Measurements from ENCODE around the gene TRABD2B.

The TRABD2B gene

DNA sequence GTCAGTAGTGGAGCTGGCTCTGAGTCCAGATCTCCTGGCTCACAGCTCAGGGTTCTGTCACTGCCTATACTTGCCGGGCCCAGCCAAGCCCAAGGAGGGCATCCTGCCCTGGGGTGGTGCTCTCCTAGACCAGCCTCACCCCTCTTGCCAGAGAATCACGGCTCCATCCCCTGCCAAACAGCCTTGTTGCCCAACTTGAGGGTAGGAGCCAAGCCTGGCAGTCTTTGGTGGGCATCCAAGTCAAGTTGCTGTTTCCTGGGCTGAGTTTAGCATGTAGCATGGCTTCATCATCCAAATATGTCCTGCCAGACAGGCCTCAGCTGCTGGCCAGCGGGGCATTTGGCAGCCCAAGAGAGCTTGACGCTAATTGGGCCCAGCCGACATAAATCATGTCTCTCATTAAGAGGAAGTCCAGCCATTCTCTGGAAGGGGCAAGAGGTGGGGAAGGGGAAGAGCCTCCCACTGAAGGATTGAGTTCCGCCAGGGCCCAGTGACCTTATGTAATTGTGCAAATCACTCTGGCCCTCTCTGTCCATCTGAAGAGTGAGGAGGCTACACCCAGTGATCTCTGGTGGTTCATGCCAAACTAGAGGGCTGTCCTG is 22.6 kb upstream of the TRABD2B start:
- no peak for DNase-seq

DNA sequence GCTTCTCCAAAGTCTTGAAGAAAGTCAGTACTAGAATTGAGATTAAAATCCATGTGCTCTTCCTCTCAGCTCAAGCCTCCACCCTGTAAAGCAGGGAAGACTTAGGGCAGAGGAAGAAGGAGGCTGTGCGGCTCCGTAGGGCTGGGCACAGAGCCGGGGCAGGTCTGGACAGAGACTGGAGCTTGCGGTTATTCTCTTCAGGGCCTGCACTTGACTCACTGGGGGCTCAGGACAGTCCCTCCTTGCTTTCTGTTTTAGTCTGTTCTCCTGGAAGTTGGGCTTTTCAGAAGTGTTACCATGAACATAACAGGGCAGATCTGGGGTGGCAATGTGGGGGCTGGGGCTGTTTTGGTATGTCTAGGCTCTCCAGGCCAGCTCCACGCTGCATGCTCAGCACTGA is 21.6 kb upstream of the TRABD2B start:
- DNase-seq = no peak

DNA sequence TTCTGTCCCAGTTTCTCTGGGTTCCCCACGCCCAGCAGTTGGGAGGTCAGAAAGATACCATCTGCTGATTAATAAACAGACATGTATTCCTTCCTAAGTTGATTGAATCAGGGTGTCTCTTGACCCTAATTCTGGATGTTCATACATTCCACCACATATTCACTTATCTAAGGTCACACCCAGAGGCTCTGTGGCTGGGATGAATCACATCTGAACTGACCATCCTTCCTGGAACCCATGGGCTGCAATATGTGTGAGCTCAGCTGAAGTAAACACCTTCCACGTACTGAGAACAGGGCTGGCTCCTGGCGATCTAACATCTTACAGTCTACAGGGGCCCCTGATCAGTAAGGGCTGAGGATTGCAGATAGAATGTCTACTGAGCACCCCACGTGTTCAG is 20.5 kb upstream of the TRABD2B start:
- no peak for DNase-seq

DNA sequence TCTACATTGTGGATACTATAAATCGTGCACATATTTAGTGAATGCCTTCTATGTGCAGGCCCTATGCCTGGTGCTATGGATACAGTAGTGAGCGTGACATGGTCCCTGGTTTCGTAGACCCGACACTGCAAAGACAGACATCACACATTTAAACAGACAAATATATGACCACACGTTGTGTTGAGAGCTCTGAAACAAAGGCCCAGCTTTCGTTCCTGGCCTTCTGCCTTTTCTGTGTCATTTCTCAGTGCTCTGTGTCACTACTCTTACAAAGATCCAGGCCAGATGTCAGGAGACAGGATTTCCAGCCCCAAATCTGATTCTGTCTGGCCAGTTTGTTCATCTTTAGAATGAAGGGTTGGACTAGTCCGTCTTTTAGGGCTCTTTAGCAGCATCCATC is 19.3 kb upstream of the TRABD2B start:
- no peak for DNase-seq

DNA sequence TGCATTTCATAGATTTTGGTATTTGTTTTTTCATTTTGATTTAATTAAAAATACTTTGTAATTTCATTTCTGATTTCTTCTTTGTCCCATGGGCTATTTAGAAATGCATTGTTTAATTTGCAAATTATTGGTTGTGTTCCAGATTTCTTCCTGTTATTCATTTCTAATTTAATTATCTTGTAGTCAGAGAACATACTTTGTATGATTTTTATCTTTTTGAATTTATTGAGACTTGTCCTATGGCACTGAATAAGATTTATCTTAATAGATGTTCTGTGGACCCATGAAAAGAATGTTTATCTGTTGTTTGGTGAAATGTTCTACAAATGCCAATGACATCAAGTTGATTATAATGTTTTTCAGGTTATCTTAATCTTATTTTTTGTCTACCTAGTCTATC is 16.1 kb upstream of the TRABD2B start:
- no peak for DNase-seq

DNA sequence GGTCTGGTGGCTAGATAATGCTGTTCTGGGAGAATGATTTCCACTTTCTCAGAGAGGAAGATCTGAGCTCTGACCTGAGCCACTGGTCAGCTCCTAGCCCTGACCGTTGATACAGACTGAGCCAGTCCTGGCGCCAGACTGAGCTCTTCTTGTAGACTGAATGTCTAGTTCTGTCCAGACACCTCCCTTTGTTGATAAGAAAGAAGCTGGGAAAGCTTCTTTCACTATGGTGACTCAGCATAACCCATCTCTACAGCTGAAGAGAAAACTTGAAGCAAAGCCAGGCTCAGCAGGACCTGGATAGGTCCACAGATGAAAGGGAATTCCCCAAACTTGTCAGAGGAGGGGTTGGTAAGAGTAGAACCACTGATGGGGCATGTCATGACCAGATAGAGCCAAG is 9.9 kb upstream of the TRABD2B start:
- no peak for DNase-seq

DNA sequence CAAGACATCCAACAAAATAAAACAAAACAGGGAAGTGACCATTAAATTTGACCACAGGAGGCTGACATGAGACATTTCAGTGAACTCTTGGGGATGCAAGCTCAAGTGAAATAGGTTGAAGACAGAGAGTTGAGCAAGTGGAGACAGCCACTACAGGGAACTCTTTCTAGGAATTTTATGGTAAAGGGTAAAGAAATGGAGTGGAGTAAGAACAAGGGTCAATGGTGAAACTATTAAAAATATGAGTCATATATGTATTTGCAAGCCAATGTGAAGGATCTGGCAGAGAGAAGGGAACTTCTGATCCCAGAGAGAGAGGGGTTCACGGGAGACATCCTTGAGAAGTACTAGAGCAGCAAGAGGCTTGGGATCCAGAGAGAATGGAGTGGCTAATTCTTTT is 9.1 kb upstream of the TRABD2B start:
- DNase-seq = no peak

DNA sequence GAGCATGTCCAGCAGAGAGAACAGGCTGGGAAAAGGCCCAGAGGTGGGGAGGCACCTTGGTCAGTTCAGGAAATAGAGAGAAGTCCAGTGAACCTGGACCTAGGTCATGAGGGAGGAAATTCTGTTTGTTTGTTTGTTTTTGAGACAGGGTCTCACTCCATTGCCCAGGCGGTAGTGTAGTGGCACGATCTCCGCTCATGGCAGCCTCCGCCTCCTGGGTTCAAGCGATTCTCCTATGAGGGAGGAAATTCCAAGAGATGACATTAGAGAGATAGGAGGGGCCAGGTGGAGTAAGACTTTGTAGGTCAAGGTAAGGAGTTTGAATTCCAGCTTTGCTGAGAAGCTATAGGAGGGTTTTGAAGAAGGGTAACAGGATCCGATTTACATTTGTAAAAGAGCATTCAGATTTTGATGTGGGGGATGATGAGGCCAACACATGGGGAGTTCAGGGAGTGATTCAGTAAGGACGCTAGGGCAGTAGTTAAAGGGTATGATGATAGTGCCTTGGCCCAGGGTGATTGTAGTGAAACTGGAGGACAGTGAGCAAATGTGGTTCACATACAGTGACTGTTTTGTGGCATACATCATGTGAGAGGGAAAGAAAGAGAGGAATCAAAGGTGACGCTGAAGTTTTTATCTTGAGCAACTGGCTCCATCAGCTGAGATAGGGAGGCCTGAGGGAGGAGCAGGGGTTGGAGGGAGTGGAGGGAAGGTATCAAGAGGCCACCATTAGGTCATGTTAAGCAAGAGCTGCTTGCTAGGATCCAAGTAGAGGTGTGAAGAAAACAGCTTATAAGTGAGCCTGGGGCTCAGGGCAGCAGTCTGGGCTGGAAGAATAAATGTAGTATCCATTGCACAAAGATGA is 8.3 kb upstream of the TRABD2B start:
- no peak for DNase-seq

DNA sequence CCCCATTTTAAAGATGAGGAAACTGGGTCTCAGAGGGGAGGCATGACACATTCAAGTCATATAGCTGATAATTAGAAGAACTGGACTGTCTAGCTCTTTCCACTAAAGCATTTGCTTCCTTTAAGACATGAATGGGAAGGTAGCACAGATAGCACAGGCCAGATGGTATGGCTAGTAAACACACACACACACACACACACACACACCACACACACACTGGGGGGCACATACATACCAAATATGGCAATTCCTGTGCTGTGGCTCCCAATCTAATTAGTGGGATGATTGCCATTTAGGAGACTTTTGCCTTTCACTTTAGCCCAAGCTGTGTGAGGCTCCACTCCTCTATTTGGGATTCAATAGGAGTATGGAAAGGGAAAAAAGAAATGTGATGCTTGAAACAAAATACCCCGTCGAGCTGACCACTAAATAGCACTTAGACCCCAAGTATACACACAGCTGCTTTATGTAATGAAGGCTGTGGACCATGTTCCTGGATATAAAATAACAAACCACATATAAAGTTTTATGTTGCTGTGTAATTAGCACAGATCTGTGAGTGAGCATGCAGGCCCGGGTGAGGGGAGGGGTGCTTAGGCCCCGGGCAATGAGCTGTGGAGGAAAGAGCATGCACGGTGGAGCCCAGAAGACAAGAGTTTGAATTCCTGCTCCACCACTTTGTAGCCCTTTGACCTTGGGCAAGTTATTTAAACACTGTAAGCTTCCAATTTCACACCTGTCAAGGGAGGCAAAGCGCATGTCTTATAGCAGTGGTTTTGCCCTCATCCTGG is 6.8 kb upstream of the TRABD2B start:
- DNase-seq = no peak

DNA sequence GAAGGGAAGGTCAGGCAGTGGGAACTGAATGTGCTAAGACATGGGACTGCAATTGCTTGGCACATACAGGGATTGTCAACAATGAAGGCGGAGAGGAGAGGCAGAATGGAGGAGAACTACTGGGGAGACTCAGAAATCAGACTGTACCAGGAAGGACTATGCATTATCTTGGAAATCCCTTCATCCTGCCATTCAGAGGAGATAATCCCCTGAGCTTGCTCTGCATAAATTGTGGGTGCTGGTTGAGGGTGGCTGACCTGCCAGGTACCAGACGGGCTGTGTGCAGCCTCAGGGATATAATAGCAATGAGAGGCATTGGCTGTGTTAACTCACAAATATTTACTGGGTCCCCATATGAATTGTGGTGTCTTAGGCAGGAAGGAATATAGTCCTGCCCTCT is 5.0 kb upstream of the TRABD2B start:
- DNase-seq = no peak

DNA sequence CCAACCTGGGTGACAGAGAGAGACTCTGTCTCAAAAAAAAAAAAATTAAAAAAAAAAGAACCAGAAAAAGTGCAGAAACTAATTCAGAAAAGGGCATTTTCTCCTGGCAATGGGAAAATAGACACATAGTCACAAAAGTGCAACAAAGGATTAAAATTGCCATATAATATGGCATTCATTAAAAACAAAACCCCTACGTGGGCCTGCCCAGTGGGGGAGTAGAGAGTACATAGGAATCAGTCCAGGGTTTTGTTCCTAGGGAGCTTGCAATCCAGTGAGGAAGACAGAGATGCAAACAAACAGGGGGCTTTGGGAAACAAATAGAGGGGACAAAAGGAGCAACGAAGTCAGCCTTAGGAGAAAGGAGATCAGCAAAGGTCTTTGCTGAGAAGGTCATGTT is 4.5 kb upstream of the TRABD2B start:
- no peak for DNase-seq

DNA sequence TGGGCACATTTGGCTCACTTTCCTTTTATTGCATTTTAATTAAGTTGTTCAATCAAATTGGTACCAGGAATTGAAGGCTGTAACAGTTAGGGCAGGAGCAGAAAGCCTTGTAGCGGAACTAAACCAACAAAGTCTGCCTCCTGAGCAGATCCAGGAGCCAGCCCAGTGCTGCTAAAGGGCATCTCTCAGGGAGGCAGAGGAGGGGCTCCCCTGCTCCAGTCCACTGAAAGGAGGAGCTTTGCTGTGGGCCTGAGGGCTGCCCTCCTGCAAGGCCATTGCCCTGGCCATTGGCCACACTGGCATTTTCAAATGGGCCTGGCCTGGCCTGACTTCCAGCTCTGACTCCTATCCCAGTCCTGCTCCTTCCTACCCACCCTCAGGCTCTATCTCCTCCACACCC is 3.7 kb upstream of the TRABD2B start:
- no peak for DNase-seq

DNA sequence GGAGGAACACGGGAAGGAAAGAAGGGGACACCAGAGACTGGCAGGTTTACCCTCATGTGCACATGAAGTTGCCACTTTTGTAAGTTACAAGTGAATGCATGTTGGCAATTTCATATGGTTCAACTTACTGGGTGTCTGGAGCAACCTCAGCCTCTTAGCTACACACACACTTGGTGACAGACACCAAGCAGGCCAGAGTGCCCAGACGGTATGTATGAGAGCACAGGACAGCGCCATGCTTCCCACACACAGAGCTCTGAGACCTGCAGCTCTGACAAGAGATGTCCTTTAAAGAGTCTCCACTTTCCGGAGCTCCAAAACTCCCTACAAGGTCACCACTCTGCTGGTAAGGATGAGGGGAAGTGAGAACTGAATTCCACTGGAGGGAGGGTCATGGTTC is 1.9 kb upstream of the TRABD2B start:
- no peak for DNase-seq

DNA sequence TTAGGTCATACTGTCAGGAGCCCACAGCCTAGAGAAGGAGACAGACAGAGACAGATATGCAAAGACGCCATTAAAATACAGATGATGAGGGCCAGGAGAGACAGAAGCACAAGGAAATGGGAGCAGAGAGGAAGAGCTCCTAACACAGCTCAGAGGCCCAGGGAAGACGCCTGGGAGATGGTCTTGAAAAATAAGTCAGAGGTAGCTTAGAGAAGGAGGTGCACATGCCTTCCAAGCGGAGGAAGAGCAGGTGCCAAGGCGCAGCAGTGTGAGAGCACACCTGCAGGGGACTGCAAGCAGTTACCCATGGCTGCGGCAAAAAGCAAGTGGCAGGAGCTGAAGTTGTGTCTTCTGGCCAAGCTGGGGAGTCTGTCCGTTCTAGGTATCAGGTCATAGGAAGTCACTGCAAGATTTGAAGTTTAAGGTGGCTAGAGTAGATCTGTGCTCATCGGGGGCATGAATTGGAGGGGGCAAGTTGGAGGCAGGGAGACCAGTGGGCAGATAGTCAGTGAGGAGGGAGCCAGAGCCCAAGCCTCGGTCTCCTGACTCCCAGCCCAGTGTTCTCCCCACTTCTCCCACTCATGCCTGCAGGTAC is 1.3 kb upstream of the TRABD2B start:
- DNase-seq = no peak

DNA sequence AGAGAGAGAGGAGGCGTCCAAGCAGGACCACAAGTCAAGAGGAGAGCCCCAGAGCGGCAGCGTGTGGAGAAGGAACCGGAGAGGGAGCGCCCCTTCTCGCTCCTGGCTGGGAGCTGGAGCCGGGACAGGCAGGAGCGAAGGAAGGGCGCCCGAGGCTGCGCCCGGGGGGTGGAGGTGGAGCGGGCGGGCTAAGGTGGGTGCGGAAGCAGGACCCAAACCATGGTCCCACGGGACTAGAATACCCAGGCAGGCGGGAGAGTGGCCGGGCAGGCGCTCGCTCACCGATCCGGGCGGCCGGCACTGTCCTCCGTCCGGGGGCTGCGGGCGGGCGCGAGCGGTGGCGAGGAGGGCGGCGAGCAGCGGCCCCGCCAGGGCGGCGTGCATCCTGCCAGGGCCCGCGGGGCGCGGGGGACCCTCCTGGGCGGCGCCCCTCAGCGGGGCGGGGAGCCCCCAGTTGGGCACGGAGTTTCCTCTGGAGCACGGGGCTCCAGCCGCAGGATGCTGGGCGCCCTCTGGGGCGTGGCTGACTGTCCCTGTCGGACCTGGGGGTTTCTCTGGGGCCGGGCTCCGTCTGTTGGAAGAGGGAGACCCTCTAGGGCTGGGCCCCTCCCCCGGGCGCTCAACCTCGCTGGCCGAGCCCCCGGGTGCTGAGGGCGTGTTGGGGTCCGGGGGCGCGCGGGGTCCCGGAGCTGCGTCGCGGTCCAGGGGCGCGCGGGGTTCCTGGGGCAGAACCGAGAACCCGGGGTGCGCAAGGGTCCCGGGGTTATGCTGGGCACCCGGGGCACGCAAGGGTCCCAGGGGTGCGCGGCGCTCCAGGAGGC is 569 bp downstream of the TRABD2B start:
- no peak for DNase-seq

DNA sequence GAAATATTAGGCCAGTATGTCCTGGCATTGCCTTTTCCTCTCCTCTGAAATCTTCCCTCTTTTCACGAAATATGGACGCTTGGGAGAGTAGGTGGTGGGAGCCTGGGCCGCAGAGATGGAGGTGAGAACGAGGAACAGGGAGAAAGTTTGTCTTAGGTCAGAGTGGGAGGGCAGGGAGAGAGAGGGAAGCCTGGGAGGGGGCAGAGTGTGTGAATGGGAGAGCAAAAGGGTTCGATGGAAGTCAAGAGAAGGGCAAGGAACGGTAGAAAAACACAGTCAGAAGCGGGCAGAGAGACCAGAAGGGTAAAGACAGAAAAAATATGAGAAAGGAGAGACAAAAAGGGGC is 1.2 kb downstream of the TRABD2B start:
- DNase-seq = no peak

DNA sequence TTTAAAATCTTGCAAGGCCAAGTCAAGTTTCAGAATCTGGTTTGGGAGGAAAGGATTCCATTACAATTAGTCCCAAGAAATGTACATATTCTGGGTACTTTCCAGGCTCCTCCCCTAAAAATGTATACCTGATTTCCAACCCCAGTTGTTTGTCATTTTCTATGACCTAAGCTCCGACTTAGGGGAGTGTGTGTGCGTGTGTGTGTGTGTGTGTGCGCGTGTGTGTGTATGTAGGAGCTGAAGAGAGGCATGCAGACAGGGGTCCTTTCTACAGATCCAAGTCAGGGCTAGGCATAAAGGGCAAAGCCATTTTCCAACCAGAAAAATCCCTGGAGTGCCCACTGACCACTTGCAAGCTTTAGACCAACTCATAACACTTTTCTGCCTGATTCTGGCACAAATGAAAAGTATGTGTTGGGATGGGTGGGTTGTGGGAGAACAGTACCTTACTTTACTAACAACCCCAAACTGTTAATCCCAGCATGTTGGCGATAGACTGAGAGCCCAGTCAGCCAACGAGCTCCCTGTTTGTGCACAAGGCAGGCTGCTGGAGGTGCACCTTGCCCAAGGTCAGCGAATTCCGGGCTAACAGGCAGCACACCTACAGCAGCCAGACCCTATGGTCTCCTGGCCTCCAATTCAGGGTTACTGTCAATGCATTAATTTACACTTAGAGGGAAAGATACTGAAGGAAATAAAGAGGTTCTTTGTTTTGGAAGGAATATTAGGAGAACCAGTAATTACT is 1.7 kb downstream of the TRABD2B start:
- DNase-seq = no peak

DNA sequence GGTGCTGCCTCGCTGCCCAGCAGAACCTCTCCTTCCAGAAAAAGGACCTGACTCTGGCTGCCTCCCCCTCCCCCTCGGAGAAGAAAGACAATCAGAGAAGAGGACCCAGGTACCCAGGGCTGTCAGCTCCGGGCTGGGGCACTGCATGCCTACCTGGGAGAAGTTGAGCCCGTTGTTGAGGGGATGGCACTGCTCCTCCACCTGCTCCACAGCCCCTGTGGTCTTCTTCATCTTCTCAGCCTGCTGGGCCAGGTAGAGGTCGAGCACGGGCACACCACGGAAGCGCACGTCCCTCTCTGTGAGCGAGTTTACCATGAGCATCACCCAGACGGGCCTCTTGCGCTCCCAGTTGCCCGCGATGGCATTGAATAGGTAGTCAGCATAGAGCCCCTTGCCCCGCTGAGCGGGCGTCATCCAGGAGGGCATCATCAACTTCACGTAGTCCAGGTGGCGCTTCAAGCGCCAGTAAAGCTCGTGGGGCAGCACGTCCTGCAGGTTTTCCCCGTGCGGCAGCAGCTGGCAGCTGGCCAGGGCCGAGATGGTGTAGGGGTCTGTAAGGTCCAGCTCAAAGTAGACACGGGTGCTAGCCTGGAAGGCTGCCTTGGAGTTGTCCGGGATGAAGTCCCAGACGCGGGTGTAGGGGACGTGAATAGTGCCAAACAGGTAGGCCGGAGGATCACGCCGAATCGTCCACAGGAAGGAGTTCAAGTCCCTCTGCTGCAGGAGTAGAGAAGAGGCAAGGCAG is 3.1 kb downstream of the TRABD2B start:
- DNase-seq = no peak

DNA sequence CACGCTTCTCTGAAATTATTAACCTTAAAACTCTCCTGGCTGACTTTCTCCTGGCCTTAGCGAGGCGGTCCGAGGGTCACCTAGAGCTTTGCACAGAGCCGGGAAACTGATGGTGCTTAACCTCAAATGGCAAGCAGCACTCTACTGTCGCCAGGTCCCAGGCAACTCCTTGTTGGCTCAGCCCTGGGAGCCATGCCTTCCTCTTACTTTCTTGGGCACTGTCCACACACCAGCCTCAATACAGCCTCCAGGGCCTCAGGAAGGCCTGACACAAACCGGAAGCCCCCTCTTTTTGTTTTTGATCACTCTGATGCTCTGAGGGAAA is 3.8 kb downstream of the TRABD2B start:
- DNase-seq = no peak

DNA sequence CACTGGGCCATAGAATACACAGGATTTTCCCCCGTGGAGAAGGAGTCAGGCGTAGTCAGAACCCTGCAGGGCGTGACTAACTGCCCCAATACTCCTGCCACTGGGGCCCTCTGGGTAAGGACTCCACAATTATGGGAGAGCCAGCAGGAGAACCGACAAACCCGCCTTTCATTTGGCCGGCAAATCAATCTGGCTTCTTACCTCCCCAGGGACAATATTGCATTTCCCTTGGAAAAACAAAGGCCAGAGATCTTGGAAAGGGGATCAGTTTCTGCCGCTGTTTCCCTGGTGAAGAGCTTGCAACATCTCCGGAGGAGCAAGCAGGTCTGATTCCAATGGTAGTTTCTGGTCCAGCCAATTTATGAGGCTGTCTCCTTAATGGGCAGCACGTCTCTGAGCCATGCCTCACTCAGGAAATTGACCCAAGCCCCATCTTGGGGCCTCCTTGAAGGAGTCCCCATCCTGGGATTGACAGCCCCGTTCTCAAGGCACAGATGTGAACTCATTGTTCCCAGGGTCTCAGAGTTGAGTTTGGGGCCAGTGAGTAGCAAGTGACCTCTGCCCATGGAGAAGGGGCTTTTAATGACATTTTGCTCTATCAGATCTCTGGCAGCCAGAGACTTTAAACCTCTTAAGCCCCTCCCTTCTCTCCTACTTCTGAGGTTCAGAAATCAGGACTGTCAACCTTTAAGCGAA is 4.3 kb downstream of the TRABD2B start:
- no peak for DNase-seq

DNA sequence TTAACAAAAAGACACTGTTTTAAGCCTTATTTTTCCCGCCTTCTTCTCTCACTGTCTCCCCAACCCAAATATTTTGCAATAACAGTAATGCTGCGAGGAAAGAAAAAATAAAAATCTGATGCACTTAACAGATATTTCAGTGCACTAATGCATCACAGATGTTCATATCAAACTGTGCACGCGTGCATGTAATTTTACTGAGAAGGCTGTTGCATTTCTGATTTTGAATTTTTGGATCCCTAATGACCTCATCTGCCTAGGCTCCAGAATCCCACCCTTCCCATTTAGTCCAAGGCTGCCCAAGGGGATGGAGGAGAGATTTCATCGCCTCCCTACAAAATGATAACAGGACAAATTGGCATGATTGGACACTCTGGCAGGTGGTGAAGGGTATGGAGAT is 5.5 kb downstream of the TRABD2B start:
- no peak for DNase-seq

Data from activated CD8-positive, alpha-beta memory T cell treated with anti-CD3 and anti-CD28 coated beads, Interleukin-2, amount 50 U/mL, for 48 hours (primary cell).